Activated CD8-positive, alpha-beta memory T cell treated with anti-CD3 and anti-CD28 coated beads for 4 hours (primary cell): ENCODE measurements around the gene NCBP2.

Experiments used
- DNase-seq, 2 donors: peaks; one replicate each; pipeline ENCODE4 v3.0.0-alpha.2; 2020; ENCODE audit warnings: low read depth in 2 of 2

NCBP2 gene

GRCh38 chr3:196941729-196942225 is 551 bp downstream of the NCBP2 start:
- peak; percentile 27 to 58 for DNase-seq

- DNase-seq: no peak
These were observed 3.8 kb downstream of the NCBP2 start for GRCh38 chr3:196938576-196938975.

- no peak for DNase-seq
These were observed 4.2 kb downstream of the NCBP2 start for GRCh38 chr3:196938124-196938523.

- DNase-seq: no peak
These were observed 6.0 kb downstream of the NCBP2 start for GRCh38 chr3:196936288-196936687.

GRCh38 chr3:196932600-196932999 is 9.7 kb downstream of the NCBP2 start:
- no peak for DNase-seq

- DNase-seq: no peak
These were observed 10.3 kb downstream of the NCBP2 start for GRCh38 chr3:196931828-196932587.

- no peak for DNase-seq
These were observed 11.2 kb downstream of the NCBP2 start for GRCh38 chr3:196931157-196931556.

- DNase-seq: no peak
These were observed 14.5 kb downstream of the NCBP2 start for GRCh38 chr3:196927571-196928453.

GRCh38 chr3:196920733-196921132 is 21.6 kb downstream of the NCBP2 start:
- no peak for DNase-seq

- no peak for DNase-seq
These were observed 23.4 kb downstream of the NCBP2 start for GRCh38 chr3:196918968-196919367.

- no peak for DNase-seq
These were observed 25.3 kb downstream of the NCBP2 start for GRCh38 chr3:196916995-196917394.

GRCh38 chr3:196916221-196916620 is 26.1 kb downstream of the NCBP2 start:
- DNase-seq: no peak

GRCh38 chr3:196915375-196915774 is 27.0 kb downstream of the NCBP2 start:
- no peak for DNase-seq

GRCh38 chr3:196914866-196915265 is 27.5 kb downstream of the NCBP2 start:
- no peak for DNase-seq

- DNase-seq: no peak
These were observed 38.6 kb downstream of the NCBP2 start for GRCh38 chr3:196903740-196904139.

GRCh38 chr3:196902296-196902695 is 40.0 kb downstream of the NCBP2 start:
- DNase-seq: no peak

GRCh38 chr3:196901768-196902167 is 40.6 kb downstream of the NCBP2 start:
- no peak for DNase-seq

- DNase-seq: no peak
These were observed 46.1 kb downstream of the NCBP2 start for GRCh38 chr3:196896229-196896628.

GRCh38 chr3:196894557-196895295 is 47.6 kb downstream of the NCBP2 start:
- no peak for DNase-seq

- DNase-seq: no peak
These were observed 52.3 kb downstream of the NCBP2 start for GRCh38 chr3:196889844-196890708.

GRCh38 chr3:196886144-196886543 is 56.2 kb downstream of the NCBP2 start:
- no peak for DNase-seq
